ENCODE measurements around the gene GFOD1. TPM values are rescaled to one million over a fixed set of nuclear protein-coding genes. Genes with fewer than 3 reads are reported as not detected.

The GFOD1 gene
- total RNA-seq, 4 donors from 2014 or later, result 18.3 to 49.1 (median 29.0) TPM

- ATAC-seq, result no peak
- Histone ChIP-seq H3K4me3 (no peak overlapping the region), H3K36me3 (no peaks in the 10 kb centered on the region), H3K27ac (no peak overlapping the region), H3K4me1 (peaks cover 0 to 15% (median 0%) of the 10 kb centered on the region in 3 donors), H3K27me3 (no peaks in the 10 kb centered on the region), H3K9me3 (no peaks in the 10 kb centered on the region)
- TF ChIP-seq CTCF (IDR thresholded peaks at IDR 0.05), result no peak
- 85 to 87% methylated on average over 3 of the region's 3 CpGs for WGBS, 2 donors (ENCODE audit: low coverage in 1 of 2)
Observed at GRCh38 chr6:13491538-13491937, 4.1 kb upstream of the GFOD1 start.

- no peak overlapping the region for H3K27ac ChIP-seq
- no peak for ATAC-seq
- H3K9me3 ChIP-seq, result no peaks in the 10 kb centered on the region
- H3K4me3 ChIP-seq, result no peak overlapping the region
- no peaks in the 10 kb centered on the region for H3K36me3 ChIP-seq
- WGBS, 2 donors (ENCODE audit: low coverage in 1 of 2), result 90 to 91% methylated on average over 2 to 3 of the region's 3 CpGs
- peaks cover 0 to 24% (median 0%) of the 10 kb centered on the region in 3 donors for H3K4me1 ChIP-seq
- H3K27me3 ChIP-seq, result no peaks in the 10 kb centered on the region
- TF ChIP-seq EP300 (IDR thresholded peaks at IDR 0.05) (no peak), POLR2AphosphoS5 (IDR thresholded peaks at IDR 0.05) (no peak), POLR2A (IDR thresholded peaks at IDR 0.05) (no peak)
Observed at GRCh38 chr6:13490402-13490801, 3.0 kb upstream of the GFOD1 start.

- Histone ChIP-seq H3K36me3 (no peaks in the 10 kb centered on the region), H3K27ac (peak overlapping the region in 2 of 4 donors; percentile 93 to 94), H3K4me1 (peaks cover 0 to 39% (median 0%) of the 10 kb centered on the region in 3 donors), H3K9me3 (no peaks in the 10 kb centered on the region), H3K27me3 (no peaks in the 10 kb centered on the region), H3K4me3 (no peak overlapping the region)
- ATAC-seq, result no peak
- TF ChIP-seq POLR2AphosphoS5 (IDR thresholded peaks at IDR 0.05), result no peak
- TF ChIP-seq CTCF (IDR thresholded peaks at IDR 0.05), result no peak
- no peak for TF ChIP-seq EP300 (IDR thresholded peaks at IDR 0.05)
- no peak for TF ChIP-seq POLR2A (IDR thresholded peaks at IDR 0.05)
- WGBS, 2 donors (ENCODE audit: low coverage in 1 of 2), result 78% methylated on average over 7 of the region's 8 CpGs; no CpG with 5 or more reads in 1 of the 2 donors
Observed at GRCh38 chr6:13488896-13489237, 1.5 kb upstream of the GFOD1 start.

- H3K9me3 ChIP-seq, result no peaks in the 10 kb centered on the region
- TF ChIP-seq CTCF (IDR thresholded peaks at IDR 0.05) (peak in 2 of 4 experiments; percentile 8), POLR2AphosphoS5 (IDR thresholded peaks at IDR 0.05) (no peak)
- WGBS, 2 donors (ENCODE audit: low coverage in 1 of 2), result 20 to 22% methylated on average over 3 to 21 of the region's 57 CpGs
- H3K4me1 ChIP-seq, result peaks cover 0 to 45% (median 0%) of the 10 kb centered on the region in 3 donors
- peak; percentile 30 for ATAC-seq
- peak overlapping the region; percentile 45 to 94 (median 93) for H3K27ac ChIP-seq
- no peaks in the 10 kb centered on the region for H3K27me3 ChIP-seq
- H3K36me3 ChIP-seq, result peaks cover 0 to under 1% of the 10 kb centered on the region in 2 donors
- peak overlapping the region; percentile 55 to 94 for H3K4me3 ChIP-seq
Observed at GRCh38 chr6:13488015-13488895, 855 bp upstream of the GFOD1 start.

GRCh38 chr6:13486679-13487121 is 700 bp downstream of the GFOD1 start:
- no peaks in the 10 kb centered on the region for H3K27me3 ChIP-seq
- peak; percentile 23 for ATAC-seq

More at GRCh38 chr6:13486679-13487121, 700 bp downstream of the GFOD1 start:
- Histone ChIP-seq H3K4me3 (peak overlapping the region; percentile 66 to 94), H3K36me3 (peaks cover 0 to 3% of the 10 kb centered on the region in 2 donors), H3K4me1 (peaks cover 0 to 51% (median 0%) of the 10 kb centered on the region in 3 donors), H3K9me3 (no peaks in the 10 kb centered on the region), H3K27ac (peak overlapping the region; percentile 60 to 94 (median 93))
- TF ChIP-seq EP300 (IDR thresholded peaks at IDR 0.05) (no peak), CTCF (IDR thresholded peaks at IDR 0.05) (no peak), POLR2A (IDR thresholded peaks at IDR 0.05) (no peak), POLR2AphosphoS5 (IDR thresholded peaks at IDR 0.05) (no peak)
- 0% methylated on average over 1 of the region's 39 CpGs; no CpG with 5 or more reads in 1 of the 2 donors for WGBS, 2 donors (ENCODE audit: low coverage in 1 of 2)

Data from gastroesophageal sphincter (tissue), 4 donors.